ENCODE results near the gene PLCB3.

PLCB3 gene

GRCh38 chr11:64268025-64268892 is 16.9 kb downstream of the PLCB3 start:
- DNase-seq = no peak

GRCh38 chr11:64268893-64269539 is 17.7 kb downstream of the PLCB3 start:
- peak; percentile 47 for DNase-seq

GRCh38 chr11:64269540-64270220 is 18.4 kb downstream of the PLCB3 start:
- peak; percentile 95 for DNase-seq

- no peak for DNase-seq
Observed at GRCh38 chr11:64275031-64275800, 23.9 kb downstream of the PLCB3 start.

GRCh38 chr11:64275841-64276240 is 24.5 kb downstream of the PLCB3 start:
- DNase-seq = no peak

GRCh38 chr11:64276653-64277431 is 25.5 kb downstream of the PLCB3 start:
- no peak for DNase-seq

- DNase-seq = no peak
Observed at GRCh38 chr11:64278576-64279190, 27.4 kb downstream of the PLCB3 start.

- no peak for DNase-seq
Observed at GRCh38 chr11:64281957-64282770, 30.8 kb downstream of the PLCB3 start.

- no peak for DNase-seq
Observed at GRCh38 chr11:64283092-64283491, 31.8 kb downstream of the PLCB3 start.

GRCh38 chr11:64284048-64284961 is 33.0 kb downstream of the PLCB3 start, which contains the start of gene BAD:
TSS of gene BAD (minus strand) at chr11:64284665. CDS start at chr11:64284368, 297 bp downstream.
- peak; percentile 89 for DNase-seq

GRCh38 chr11:64284962-64285884 is 33.9 kb downstream of the PLCB3 start, which contains the start of gene GPR137:
TSS of gene GPR137 (plus strand) at chr11:64285848. CDS start at chr11:64286525, 677 bp downstream.
- DNase-seq = peak; percentile 86

- DNase-seq = peak; percentile 22
Observed at GRCh38 chr11:64285885-64286800, 34.8 kb downstream of the PLCB3 start.

- DNase-seq = no peak
Observed at GRCh38 chr11:64286801-64287159, 35.5 kb downstream of the PLCB3 start.

GRCh38 chr11:64287676-64288352 is 36.5 kb downstream of the PLCB3 start:
- DNase-seq = no peak

- no peak for DNase-seq
Observed at GRCh38 chr11:64288353-64288750, 37.0 kb downstream of the PLCB3 start.

- DNase-seq = no peak
Observed at GRCh38 chr11:64289002-64289564, 37.8 kb downstream of the PLCB3 start.
